ENCODE results near the gene CCDC8. TPM values are rescaled to one million over a fixed set of nuclear protein-coding genes. Genes with fewer than 3 reads are reported as not detected.
"Not testable (repeated sequence)": the region's sequence is repeated elsewhere in the genome, so short reads cannot be mapped to it uniquely, and the experiment has no call there.

Gene CCDC8
- total RNA-seq, 4 donors from 2014 or later, result 2.8 to 7.3 (median 5.0) TPM

GRCh38 chr19:46426035-46426505, 12.7 kb upstream of the CCDC8 start:
- WGBS, 2 donors, result 1 to 13% methylated on average over 10 of the region's 10 CpGs
- H3K4me1 ChIP-seq, result peaks cover 0 to 20% (median 4%) of the 10 kb centered on the region in 4 donors
- H3K27ac ChIP-seq, result no peak overlapping the region
- peak overlapping the region; percentile 29 to 56 (median 38) for H3K4me3 ChIP-seq
- peaks cover 0 to 41% of the 10 kb centered on the region in 2 donors for H3K27me3 ChIP-seq
- no peak for DNase-seq (ENCODE audit: low spot score in 2 of 2)
- TF ChIP-seq EP300 (IDR thresholded peaks at IDR 0.05), result no peak
- no peak for TF ChIP-seq POLR2A (IDR thresholded peaks at IDR 0.05)
- TF ChIP-seq, protein P1, sequence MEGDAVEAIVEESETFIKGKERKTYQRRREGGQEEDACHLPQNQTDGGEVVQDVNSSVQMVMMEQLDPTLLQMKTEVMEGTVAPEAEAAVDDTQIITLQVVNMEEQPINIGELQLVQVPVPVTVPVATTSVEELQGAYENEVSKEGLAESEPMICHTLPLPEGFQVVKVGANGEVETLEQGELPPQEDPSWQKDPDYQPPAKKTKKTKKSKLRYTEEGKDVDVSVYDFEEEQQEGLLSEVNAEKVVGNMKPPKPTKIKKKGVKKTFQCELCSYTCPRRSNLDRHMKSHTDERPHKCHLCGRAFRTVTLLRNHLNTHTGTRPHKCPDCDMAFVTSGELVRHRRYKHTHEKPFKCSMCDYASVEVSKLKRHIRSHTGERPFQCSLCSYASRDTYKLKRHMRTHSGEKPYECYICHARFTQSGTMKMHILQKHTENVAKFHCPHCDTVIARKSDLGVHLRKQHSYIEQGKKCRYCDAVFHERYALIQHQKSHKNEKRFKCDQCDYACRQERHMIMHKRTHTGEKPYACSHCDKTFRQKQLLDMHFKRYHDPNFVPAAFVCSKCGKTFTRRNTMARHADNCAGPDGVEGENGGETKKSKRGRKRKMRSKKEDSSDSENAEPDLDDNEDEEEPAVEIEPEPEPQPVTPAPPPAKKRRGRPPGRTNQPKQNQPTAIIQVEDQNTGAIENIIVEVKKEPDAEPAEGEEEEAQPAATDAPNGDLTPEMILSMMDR (IDR thresholded peaks at IDR 0.05), result no peak
- H3K9me3 ChIP-seq, result no peaks in the 10 kb centered on the region
- no peaks in the 10 kb centered on the region for H3K36me3 ChIP-seq

DNA sequence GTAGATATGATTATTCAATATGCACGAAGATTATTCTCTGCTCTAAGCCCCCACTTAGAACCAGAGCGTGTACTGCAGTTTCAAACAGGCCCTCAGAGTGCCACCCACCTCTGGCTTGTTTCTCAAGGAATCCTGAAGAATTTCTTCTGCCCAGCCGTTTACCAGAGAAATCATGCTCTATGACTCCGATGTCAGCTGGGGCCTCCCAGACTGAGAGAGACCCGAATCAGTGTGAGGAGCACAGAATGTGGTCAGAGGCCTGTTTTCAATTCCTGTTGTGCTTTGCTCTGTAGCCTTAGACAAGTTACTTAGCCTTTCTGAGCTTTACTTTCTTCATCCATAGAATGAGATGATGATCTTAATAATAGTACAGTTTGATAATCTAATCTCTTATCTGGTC, 9.8 kb upstream of the CCDC8 start:
- H3K27me3 ChIP-seq, result peaks cover 0 to 25% of the 10 kb centered on the region in 2 donors
- no peak for DNase-seq (ENCODE audit: low spot score in 2 of 2)
- no peaks in the 10 kb centered on the region for H3K36me3 ChIP-seq
- WGBS, 2 donors, result 55 to 72% methylated on average over 5 of the region's 5 CpGs
- H3K4me1 ChIP-seq, result peaks cover 0 to 9% (median 0%) of the 10 kb centered on the region in 4 donors
- no peak overlapping the region for H3K4me3 ChIP-seq
- H3K9me3 ChIP-seq, result no peaks in the 10 kb centered on the region
- H3K27ac ChIP-seq, result no peak overlapping the region
- TF ChIP-seq, protein P1 (IDR thresholded peaks at IDR 0.05), result no peak
- TF ChIP-seq POLR2A (IDR thresholded peaks at IDR 0.05) (no peak), EP300 (IDR thresholded peaks at IDR 0.05) (no peak)

GRCh38 chr19:46422344-46422743, 9.0 kb upstream of the CCDC8 start:
- no peak for DNase-seq (ENCODE audit: low spot score in 2 of 2)
- WGBS, 2 donors, result 66 to 87% methylated on average over 2 of the region's 2 CpGs
- no peak for TF ChIP-seq POLR2A (IDR thresholded peaks at IDR 0.05)
- TF ChIP-seq EP300 (IDR thresholded peaks at IDR 0.05), result no peak
- TF ChIP-seq, protein P1 (IDR thresholded peaks at IDR 0.05), result no peak
- Histone ChIP-seq H3K4me1 (peaks cover 0 to 8% (median 0%) of the 10 kb centered on the region in 4 donors), H3K36me3 (no peaks in the 10 kb centered on the region), H3K4me3 (no peak overlapping the region), H3K27ac (no peak overlapping the region), H3K9me3 (no peaks in the 10 kb centered on the region), H3K27me3 (peaks cover 0 to 17% of the 10 kb centered on the region in 2 donors)

DNA sequence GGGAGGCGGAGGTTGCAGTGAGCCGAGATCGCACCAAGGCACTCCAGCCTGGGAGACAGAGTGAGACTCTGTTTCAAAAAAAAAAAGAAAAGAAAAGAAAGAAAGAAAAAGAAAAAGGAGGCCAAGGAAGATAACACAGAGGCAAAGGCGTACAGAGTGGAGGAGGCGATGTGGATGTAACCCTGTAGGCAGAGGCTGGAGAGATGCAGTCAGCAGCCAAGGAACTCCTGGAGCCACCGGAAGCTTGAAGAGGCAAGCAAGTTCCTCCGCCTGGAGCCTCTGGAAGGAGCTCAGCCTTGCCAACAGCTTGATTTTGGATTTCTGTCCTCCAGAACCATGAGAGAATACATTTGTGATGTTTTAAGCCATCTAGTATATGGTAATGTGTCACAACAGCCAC, 6.7 kb upstream of the CCDC8 start:
- 73 to 79% methylated on average over 7 of the region's 7 CpGs for WGBS, 2 donors
- Histone ChIP-seq H3K9me3 (no peaks in the 10 kb centered on the region), H3K27ac (no peak overlapping the region), H3K27me3 (peaks cover 0 to 7% of the 10 kb centered on the region in 2 donors), H3K4me1 (peaks cover 0 to 15% (median 4%) of the 10 kb centered on the region in 4 donors), H3K36me3 (no peaks in the 10 kb centered on the region), H3K4me3 (no peak overlapping the region)
- no peak for DNase-seq (ENCODE audit: low spot score in 2 of 2)
- TF ChIP-seq POLR2A (IDR thresholded peaks at IDR 0.05) (no peak), EP300 (IDR thresholded peaks at IDR 0.05) (no peak)
- TF ChIP-seq, protein P1 (IDR thresholded peaks at IDR 0.05), result no peak

DNA sequence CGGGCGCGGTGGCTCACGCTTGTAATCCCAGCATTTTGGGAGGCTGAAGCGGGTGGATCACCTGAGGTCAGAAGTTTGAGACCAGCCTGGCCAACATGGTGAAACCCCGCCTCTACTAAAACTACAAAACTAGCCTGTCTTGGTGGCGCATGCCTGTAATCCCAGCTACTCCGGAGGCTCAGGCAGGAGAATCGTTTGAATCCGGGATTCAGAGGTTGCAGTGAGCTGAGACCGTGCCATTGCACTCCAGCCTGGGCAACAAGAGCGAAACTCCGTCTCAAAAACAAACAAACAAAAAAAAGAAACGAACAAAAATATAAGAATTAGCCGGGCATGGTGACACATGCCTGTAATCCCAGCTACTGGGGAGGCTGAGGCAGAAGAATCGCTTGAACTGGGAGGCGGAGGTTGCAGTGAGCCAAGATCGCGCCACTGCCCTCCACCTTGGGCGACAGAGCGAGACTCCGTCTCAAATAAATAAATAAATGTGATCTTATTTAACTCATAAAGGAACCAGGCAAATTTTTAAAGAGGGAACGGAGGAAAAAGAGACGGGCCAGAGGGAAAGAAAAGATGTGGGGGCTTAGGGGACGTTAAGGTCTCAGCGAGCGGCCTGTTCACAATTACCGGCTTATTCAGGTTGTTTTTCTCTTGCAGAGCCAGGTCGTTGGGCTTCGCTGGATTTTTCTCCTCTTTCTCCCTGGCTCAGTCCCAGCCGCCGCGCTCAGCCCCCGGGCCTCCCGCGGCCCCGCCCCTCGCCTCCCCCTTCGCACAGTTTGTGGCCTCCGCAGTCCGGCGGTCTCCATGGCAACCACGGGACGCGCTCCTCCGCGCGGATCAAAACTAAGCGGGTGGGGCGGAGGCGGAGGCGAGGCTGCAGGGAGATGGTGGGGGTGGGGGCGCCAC, 2.7 kb upstream of the CCDC8 start:
- Histone ChIP-seq H3K27me3 (peaks cover 0 to 47% of the 10 kb centered on the region in 2 donors), H3K27ac (peak overlapping the region in 2 of 4 donors; percentile 2 to 54)
- DNase-seq (ENCODE audit: low spot score in 2 of 2), result peak; percentile 35 to 58

DNA sequence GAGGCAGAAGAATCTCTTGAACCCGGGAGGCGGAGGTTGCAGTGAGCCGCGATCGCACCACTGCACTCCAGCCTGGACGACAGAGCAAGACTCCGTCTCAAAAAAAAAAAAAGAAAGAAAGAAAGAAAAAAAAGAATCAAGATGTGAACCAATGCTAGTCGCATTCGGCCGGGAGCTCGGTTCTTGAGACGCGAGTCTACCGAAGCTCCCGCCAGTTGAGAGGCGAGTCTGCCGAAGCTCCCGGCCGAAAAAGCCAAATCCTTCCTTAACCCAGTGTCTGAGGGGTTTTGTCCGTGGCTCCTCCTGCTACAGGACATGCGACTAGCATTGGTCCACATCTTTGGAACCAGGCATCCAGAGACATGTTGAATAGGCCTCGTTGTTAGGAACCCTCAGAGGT, 1.5 kb upstream of the CCDC8 start:
- peaks cover 0 to 56% of the 10 kb centered on the region in 2 donors for H3K27me3 ChIP-seq

More for the DNA sequence above, 2.7 kb upstream of the CCDC8 start:
- H3K4me3 ChIP-seq, result peak overlapping the region; percentile 1 to 47 (median 15)
- H3K9me3 ChIP-seq, H3K36me3 ChIP-seq: not testable (repeated sequence)
- H3K4me1 ChIP-seq, result peaks cover 0 to 42% (median 21%) of the 10 kb centered on the region in 4 donors
- WGBS, 2 donors, result 19 to 20% methylated on average over 52 to 53 of the region's 53 CpGs

More for the DNA sequence above, 1.5 kb upstream of the CCDC8 start:
- peaks cover 0 to 49% (median 21%) of the 10 kb centered on the region in 4 donors for H3K4me1 ChIP-seq
- not testable (repeated sequence) for H3K9me3 ChIP-seq; H3K4me3 ChIP-seq; H3K36me3 ChIP-seq; H3K27ac ChIP-seq; DNase-seq (ENCODE audit: low spot score in 2 of 2)
- WGBS, 2 donors, result 91 to 95% methylated on average over 22 of the region's 22 CpGs

All from tibial nerve (tissue), 4 donors.